Adrenal gland (tissue), 5 donors: Measurements from ENCODE around the gene SHKBP1.

Experiments used
- POLR2A ChIP-seq, 2 donors: fragments of 450-650 bp; IDR thresholded peaks; one replicate each; pipeline ENCODE4 v1.6.1; 2017; ENCODE audit warnings: antibody characterized with exemption in 2 of 2, mild to moderate bottlenecking in 2 of 2, moderate library complexity in 1 of 2
- TF ChIP-seq, protein P1 (sequence below), 6 experiments: fragments of 450-650 bp in 4 of 6; fragments of 200-600 bp in 2 of 6; sonication (generic) in 1 of 6; IDR thresholded peaks; 1 replicate in 5 of 6; 2 replicates in 1 of 6; pipeline versions ENCODE4 v1.5.1 to v1.8.0; 2016 to 2021; ENCODE audit warnings: antibody characterized with exemption in 6 of 6, mild to moderate bottlenecking in 2 of 6, moderate library complexity in 1 of 6
- donor health status: DM: no; HTN: no; CAD: no.

GRCh38 chr19:40556953-40557530, 19.6 kb upstream of the SHKBP1 start:
- TF ChIP-seq POLR2A (IDR thresholded peaks at IDR 0.05), result no peak
- TF ChIP-seq, protein P1, sequence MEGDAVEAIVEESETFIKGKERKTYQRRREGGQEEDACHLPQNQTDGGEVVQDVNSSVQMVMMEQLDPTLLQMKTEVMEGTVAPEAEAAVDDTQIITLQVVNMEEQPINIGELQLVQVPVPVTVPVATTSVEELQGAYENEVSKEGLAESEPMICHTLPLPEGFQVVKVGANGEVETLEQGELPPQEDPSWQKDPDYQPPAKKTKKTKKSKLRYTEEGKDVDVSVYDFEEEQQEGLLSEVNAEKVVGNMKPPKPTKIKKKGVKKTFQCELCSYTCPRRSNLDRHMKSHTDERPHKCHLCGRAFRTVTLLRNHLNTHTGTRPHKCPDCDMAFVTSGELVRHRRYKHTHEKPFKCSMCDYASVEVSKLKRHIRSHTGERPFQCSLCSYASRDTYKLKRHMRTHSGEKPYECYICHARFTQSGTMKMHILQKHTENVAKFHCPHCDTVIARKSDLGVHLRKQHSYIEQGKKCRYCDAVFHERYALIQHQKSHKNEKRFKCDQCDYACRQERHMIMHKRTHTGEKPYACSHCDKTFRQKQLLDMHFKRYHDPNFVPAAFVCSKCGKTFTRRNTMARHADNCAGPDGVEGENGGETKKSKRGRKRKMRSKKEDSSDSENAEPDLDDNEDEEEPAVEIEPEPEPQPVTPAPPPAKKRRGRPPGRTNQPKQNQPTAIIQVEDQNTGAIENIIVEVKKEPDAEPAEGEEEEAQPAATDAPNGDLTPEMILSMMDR (IDR thresholded peaks at IDR 0.05), result no peak
